ENCODE results near the gene FNBP1.
"Not testable (repeated sequence)": the region's sequence is repeated elsewhere in the genome, so short reads cannot be mapped to it uniquely, and the experiment has no call there.

FNBP1 gene

DNA sequence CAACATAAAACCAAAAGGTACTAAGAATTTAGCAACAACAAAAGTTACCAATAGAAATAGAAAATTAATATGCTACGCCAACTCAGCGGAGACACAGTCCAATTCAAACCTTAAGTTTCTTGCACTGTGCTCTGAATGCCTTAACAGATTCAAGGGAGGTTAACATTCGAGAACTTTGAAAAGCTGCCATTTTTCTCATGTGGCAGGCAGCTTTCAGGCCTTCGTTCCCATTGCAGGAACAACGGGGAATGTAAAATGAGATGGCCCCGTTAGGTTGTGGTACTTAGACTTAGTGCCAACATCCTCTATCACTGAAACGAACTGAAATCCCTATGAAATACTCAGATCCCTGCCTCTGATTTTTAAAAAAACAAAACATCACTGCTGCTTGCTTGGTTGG, 22.4 kb downstream of the FNBP1 start:
- DNase-seq = no peak

- no peak for DNase-seq
Measured at GRCh38 chr9:130018265-130018664, 24.7 kb downstream of the FNBP1 start.

DNA sequence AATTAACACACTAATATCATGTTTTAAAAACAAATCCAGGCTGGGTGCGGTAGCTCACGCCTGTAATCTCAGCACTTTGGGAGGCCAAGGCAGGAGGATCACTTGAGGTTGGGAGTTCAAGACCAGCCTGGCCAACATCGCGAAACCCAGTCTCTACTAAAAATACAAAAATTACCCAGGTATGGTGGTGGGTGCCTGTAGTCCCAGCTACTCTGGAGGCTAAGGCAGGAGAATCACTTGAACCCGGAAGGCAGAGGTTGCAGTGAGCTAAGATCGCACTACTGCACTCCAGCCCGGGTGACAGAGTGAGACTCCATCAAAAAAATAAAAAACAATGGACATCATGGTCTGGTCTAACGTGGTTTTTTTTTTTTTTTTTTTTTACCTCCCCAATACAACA, 25.5 kb downstream of the FNBP1 start:
- not testable (repeated sequence) for DNase-seq

- no peak for DNase-seq
Measured at GRCh38 chr9:130017076-130017475, 25.9 kb downstream of the FNBP1 start.

GRCh38 chr9:130015353-130016019, 27.5 kb downstream of the FNBP1 start:
- no peak for DNase-seq

DNA sequence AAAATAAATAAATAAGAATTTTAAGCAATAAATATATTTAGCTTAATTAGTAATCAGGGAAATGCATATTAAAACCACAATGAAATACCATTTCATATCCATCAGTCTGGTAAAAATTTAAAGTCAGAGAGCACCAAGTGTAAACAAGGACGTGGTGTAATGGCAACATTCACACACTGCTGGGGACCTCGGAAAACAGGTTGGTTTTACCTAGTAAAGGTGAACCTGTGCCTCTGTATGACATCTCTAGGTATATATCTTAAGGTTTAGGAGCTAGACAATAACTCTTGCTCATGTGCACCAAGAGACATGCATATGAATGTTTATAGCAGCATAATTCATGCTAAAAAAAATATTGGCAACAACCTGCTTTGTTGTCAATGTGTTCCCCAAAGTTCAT, 29.7 kb downstream of the FNBP1 start:
- DNase-seq = no peak

DNA sequence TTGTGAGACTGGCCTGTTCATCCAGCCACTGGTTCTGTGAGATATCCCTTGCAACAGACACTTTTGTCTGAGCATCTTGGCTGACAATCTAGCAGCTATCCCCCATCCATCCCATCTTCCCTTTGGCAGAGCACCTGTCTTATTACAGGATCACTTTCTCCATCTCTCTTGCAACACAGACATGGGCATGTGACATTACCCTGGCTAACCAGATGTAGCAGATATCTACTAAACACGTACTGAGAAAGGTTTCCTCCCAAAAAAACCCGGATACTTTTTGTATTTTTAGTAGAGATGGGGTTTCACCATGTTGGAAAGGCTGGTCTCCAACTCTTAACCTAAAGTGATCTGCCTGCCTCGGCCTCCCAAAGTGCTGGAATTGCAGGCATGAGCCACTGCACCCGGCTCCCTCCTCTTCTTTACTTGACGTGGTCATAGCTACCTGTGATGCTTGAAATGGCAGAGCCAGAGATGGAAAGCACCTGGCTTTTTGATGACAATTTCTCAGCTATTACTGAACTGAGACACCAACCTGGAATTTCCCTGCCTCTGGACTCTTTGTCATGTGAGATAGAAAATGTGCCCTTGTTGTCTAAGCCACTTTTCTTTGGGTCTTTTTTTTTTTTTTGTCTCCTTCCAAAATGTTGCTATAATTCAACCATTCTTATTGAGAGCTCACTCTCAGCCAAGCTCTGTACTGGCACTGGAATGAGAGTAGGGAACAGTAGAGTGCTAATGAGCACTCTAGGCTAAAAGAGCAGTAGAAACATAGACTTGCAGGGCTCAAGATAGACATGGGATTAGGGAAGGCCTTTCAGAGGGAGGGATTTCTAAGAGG, 32.6 kb downstream of the FNBP1 start:
- no peak for DNase-seq

DNA sequence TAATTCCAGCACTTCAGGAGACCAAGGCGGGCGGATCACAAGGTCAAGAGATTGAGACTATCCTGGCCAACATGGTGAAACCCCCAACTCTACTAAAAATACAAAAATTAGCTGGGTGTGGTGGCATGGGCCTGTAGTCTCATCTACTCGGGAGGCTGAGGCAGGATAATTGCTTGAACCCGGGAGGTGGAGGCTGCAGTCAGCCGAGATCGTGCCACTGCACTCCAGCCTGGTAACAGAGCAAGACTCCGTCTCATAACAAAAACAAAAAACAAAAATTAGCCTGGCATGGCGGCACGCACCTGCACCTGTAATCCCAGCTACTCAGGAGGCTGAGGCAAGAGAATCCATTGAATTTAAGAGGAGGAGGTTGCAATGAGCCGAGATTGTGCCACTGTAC, 33.4 kb downstream of the FNBP1 start:
- DNase-seq = not testable (repeated sequence)

DNA sequence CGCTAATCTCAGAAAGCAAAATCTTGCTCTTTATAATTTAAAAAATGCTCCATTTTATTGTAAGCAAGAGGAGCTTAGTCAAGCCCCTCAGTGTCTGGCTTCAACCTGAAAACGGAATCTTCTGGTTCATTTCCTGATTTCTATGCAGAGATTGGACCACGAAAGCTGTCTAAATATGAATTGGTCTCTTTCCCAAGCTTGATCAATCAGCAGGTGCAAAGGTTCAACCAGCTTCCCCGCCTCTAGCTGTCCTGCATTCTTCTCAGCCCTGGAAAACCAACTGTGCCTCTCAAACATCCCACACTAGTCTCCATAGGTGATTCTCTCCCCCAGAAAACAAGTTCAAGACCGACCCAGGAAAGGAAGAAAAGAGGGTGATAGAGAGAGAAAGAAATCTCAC, 34.5 kb downstream of the FNBP1 start:
- DNase-seq = no peak

- not testable (repeated sequence) for DNase-seq
Measured at GRCh38 chr9:130006952-130007351, 36.0 kb downstream of the FNBP1 start.

GRCh38 chr9:130003943-130004552, 38.9 kb downstream of the FNBP1 start:
- DNase-seq = no peak

DNA sequence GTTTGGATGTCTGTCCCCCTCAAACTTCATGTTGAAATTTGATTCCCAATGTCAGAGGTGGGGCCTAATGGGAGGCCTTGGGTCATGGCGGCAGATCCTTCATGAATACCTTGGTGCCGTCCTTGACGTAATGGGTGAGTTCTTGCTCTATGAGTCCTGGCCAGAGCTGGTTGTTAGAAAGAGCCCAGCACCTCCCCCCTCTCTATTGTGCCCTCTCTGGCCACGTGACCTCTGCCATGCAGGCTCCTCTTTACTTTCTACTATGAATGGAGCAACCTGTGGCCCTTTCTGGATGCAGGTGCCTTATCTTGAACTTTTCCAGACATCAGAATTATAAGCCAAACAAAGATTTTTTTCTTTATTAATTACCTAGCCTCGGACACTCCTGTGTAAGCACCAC, 40.7 kb downstream of the FNBP1 start:
- DNase-seq = no peak

DNA sequence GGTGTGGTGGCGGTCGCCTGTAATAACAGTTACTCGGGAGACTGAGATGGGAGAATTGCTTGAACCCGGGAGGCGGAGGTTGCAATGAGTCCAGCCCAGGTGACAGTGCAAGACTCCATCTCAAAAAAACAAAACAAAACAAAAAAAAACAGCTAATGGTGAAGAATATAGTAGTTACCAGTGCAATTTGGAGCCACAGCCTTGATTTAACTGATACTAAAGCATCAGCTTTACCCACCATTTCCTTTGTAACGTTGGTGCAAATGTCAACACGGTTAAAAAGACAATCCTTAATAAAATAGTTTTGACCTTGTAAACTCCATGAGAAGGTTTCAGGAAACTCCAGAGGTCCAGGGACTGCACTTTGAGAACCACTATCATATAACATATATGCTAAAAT, 41.8 kb downstream of the FNBP1 start:
- DNase-seq = no peak

DNA sequence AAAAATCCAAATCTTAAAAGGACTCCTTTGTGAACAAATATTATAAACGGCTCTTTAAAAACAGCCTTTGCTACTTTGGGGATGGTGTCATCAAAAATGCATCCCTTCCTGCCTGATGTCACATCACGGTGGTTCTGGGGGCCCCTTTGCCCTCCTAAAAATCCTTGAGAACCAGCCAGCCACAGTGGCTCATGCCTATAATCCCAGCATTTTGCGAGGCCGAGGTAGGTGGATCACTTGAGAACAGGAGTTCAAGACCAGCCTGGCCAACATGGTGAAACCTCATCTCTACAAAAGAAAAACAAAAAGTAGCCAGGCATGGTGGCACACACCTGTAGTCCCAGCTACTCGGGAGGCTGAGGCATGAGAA, 43.9 kb downstream of the FNBP1 start:
- DNase-seq = no peak

DNA sequence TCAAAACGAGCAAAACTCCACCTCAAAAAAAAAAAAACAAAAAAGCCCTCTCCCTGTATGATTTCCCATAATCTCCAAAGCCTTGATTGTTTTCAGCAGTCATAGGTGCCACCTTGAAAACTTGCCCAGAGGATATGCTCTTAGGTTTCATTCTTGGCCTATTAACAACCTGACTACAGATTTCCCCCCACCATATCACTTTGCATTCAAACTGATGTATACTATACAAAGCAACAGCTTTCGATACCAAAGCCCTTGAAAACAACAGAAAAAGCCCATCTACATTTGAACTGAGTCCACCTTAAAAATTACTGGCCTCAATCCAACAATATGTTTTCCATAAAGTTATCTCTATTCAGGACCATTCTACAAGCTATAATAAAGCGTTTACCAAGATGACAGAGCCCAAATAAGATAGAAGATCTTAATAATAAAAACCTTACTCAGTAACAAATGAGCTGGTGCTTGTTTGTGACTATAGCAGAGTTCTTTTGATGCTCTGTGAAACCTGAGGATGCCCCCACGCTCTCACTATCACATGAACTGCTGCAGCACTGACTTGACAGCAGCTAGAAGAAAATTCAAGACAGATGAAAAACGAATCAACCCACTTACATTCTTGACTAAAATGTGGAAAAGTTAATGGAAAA, 44.4 kb downstream of the FNBP1 start:
- no peak for DNase-seq

- not testable (repeated sequence) for DNase-seq
Measured at GRCh38 chr9:129997706-129998105, 45.3 kb downstream of the FNBP1 start.

DNA sequence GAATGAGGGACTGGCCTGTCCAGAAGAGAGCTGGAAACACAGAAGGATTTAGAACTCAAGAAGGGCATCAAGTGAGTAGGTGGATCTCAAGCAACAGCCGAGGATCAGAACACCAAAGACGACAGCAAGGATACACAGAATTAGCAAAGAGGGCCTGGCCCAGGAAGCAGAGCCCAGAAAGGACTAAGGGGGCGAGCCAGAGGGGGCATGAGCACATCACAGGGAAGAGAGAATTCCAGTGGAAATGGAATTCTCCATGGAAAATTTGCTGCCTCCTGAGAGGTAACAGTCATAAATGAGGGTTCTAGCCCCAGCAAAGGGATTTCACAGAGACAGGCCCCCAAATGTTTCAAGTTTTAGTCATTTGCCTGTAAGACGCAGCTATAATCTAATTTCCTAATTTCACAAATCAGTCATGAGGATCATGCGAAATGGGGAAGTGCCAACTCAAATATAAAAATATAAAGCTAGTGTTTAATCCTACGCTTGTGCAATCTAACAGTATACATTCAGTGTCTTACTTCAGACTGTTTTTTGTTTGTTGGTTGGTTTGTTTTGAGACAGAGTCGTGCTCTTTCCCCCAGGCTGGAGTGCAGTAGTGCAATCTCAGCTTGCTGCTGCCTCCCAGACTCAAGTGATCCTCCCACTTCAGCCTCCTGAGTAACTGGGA, 46.7 kb downstream of the FNBP1 start:
- no peak for DNase-seq

DNA sequence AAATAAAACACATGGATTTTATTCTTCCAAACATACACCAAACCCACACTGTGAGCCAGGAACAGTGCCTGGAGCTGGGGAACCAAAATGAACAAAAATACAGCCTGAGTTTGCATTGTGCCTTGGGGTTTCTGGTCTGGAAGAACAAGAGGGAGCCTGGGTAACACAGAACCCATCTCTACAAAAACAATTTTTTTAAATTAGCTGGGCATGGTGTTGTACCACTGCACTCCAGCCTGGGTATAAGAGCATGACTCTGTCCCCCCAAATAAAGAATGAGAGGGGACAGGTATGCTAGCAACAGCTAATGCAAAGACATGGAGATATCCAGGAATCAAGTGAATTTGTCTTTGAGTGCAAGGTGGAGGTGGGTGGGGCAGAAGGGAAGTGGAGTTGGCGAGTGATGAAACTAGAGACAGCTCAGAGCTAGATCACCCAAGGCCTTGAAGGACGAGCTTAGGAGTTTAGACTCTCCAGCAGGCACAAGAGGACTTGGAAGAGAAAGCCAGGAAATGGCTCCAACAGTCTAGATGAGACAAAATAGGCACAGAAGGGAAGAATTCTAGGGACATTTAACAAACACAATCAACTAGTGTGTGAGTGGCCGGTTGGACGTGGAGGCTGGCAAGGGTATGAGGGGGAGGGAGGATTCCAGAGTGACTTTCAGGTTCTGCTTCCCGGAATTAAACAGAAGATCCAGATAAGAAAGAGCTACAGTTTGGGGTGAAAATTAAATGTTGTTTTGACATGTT, 47.4 kb downstream of the FNBP1 start:
- peak; percentile 58 for DNase-seq

GRCh38 chr9:129994882-129995281, 48.1 kb downstream of the FNBP1 start:
- no peak for DNase-seq

DNA sequence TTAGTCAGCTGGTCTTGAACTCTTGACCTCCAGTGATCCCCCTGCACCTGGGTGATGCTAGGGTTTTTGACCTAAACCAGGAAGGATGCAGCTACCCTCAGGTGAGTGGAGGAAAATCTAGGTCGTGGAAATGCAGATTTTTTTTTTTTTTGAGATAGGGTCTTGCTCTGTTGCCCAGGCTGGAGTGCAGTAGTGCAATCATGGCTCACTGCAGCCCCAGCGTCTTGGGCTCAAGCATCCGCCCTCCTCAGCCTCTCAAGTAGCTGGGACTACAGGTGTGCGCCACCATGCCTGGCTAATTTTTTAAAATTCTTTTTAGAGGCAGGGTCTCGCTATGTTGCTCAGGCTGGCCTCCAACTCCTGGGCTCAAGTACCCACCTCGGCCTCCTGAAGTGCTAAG, 51.9 kb downstream of the FNBP1 start:
- DNase-seq = not testable (repeated sequence)

GRCh38 chr9:129990269-129991010, 52.5 kb downstream of the FNBP1 start:
- DNase-seq = no peak

GRCh38 chr9:129989740-129990139, 53.2 kb downstream of the FNBP1 start:
- DNase-seq = no peak
